B cell (primary cell): Measurements from ENCODE around the gene RSPO4.

Experiments used
- CTCF ChIP-seq: fragments of 200-600 bp; IDR thresholded peaks from one replicate; pipeline ENCODE4 v1.8.0; 2022; ENCODE audit warnings: antibody characterized with exemption, mild to moderate bottlenecking
- EZH2 ChIP-seq: IDR thresholded peaks from 2 replicates; pipeline ENCODE4 v1.6.1; 2012; ENCODE audit warnings: borderline replicate concordance, low read depth, mild to moderate bottlenecking, moderate library complexity, low read length; ENCODE audit not compliant: insufficient read depth, poor library complexity, severe bottlenecking

- no peak for TF ChIP-seq CTCF
- no peak for TF ChIP-seq EZH2
Observed at GRCh38 chr20:1003920-1004697, 2.0 kb upstream of the RSPO4 start.
